Activated CD4-positive, CD25-positive, alpha-beta regulatory T cell (primary cell): ENCODE measurements around the gene KRT83.
"Not testable (repeated sequence)": the region's sequence is repeated elsewhere in the genome, so short reads cannot be mapped to it uniquely, and the experiment has no call there.

Source experiments
- DNase-seq, 4 experiments: peaks; one replicate each; lab custom pipeline; 2025; lab: John Stamatoyannopoulos, UW

The KRT83 gene

GRCh38 chr12:52286857-52287785 is 34.1 kb downstream of the KRT83 start:
- not testable (repeated sequence) for DNase-seq

GRCh38 chr12:52285851-52286530 is 35.2 kb downstream of the KRT83 start:
- DNase-seq: no peak

- DNase-seq: no peak
Observed at GRCh38 chr12:52285172-52285745, 35.9 kb downstream of the KRT83 start.

- DNase-seq: no peak
Observed at GRCh38 chr12:52284562-52285171, 36.5 kb downstream of the KRT83 start.

GRCh38 chr12:52280796-52281560 is 40.2 kb downstream of the KRT83 start:
- no peak for DNase-seq

GRCh38 chr12:52280319-52280795 is 40.8 kb downstream of the KRT83 start:
- DNase-seq: no peak

GRCh38 chr12:52279422-52280318 is 41.5 kb downstream of the KRT83 start:
- no peak for DNase-seq

GRCh38 chr12:52278575-52279421 is 42.4 kb downstream of the KRT83 start:
- DNase-seq: peak; percentile 34 to 50 (median 41)

GRCh38 chr12:52277486-52278245 is 43.5 kb downstream of the KRT83 start:
- DNase-seq: no peak

GRCh38 chr12:52275686-52276085 is 45.5 kb downstream of the KRT83 start:
- DNase-seq: no peak

- DNase-seq: no peak
Observed at GRCh38 chr12:52274521-52275120, 46.6 kb downstream of the KRT83 start, which contains the start of gene KRT86. Gene KRT86, plus strand, starts transcription at chr12:52274645. Its CDS starts 27,272 bp downstream, at chr12:52301917.

- DNase-seq: no peak
Observed at GRCh38 chr12:52271158-52271557, 50.0 kb downstream of the KRT83 start.

GRCh38 chr12:52270541-52271070 is 50.6 kb downstream of the KRT83 start:
- no peak for DNase-seq

GRCh38 chr12:52268212-52268611 is 53.0 kb downstream of the KRT83 start:
- no peak for DNase-seq

GRCh38 chr12:52267699-52268098 is 53.5 kb downstream of the KRT83 start:
- no peak for DNase-seq

- DNase-seq: no peak
Observed at GRCh38 chr12:52267266-52267665, 53.9 kb downstream of the KRT83 start.

- DNase-seq: no peak
Observed at GRCh38 chr12:52266514-52266913, 54.7 kb downstream of the KRT83 start.

GRCh38 chr12:52264435-52264825 is 56.8 kb downstream of the KRT83 start:
- no peak for DNase-seq
